Hepatocyte (in vitro differentiated cells): ENCODE results near the gene ITPR1.

Experiments
- CTCF ChIP-seq: fragments of 200-600 bp; sonication (generic); IDR thresholded peaks from 2 replicates; pipeline ENCODE4 v1.5.1; 2016; ENCODE audit warnings: antibody characterized with exemption, mild to moderate bottlenecking; ENCODE audit not compliant: poor library complexity
- EZH2 ChIP-seq: fragments of 200-600 bp; sonication (generic); IDR thresholded peaks from 2 replicates; pipeline ENCODE4 v1.6.1; 2016; ENCODE audit warnings: antibody characterized with exemption, mild to moderate bottlenecking, borderline replicate concordance

GRCh38 chr3:4719046-4719501 lies 225.9 kb downstream of the ITPR1 start:
- TF ChIP-seq CTCF (no peak), EZH2 (no peak)
